Measurements from ENCODE around the gene CLDN5.
"Not testable (repeated sequence)": the region's sequence is repeated elsewhere in the genome, so short reads cannot be mapped to it uniquely, and the experiment has no call there.

Gene CLDN5

GRCh38 chr22:19547620-19548019, 23.4 kb upstream of the CLDN5 start:
- no peak for DNase-seq

GRCh38 chr22:19546680-19547079, 22.5 kb upstream of the CLDN5 start:
- no peak for DNase-seq

- no peak for DNase-seq
Measured at GRCh38 chr22:19545935-19546207, 21.7 kb upstream of the CLDN5 start.

- DNase-seq: no peak
Measured at GRCh38 chr22:19543970-19544708, 19.9 kb upstream of the CLDN5 start.

GRCh38 chr22:19540394-19540793, 16.2 kb upstream of the CLDN5 start:
- DNase-seq: no peak

GRCh38 chr22:19537941-19538488, 13.8 kb upstream of the CLDN5 start:
- DNase-seq: no peak

GRCh38 chr22:19536564-19536963, 12.4 kb upstream of the CLDN5 start:
- DNase-seq: no peak

GRCh38 chr22:19535001-19535400, 10.8 kb upstream of the CLDN5 start:
- DNase-seq: no peak

- no peak for DNase-seq
Measured at GRCh38 chr22:19533857-19534256, 9.6 kb upstream of the CLDN5 start.

GRCh38 chr22:19533049-19533626, 8.9 kb upstream of the CLDN5 start:
- no peak for DNase-seq

GRCh38 chr22:19531327-19531726, 7.1 kb upstream of the CLDN5 start:
- DNase-seq: not testable (repeated sequence)

- DNase-seq: no peak
Measured at GRCh38 chr22:19530751-19531150, 6.5 kb upstream of the CLDN5 start.

- DNase-seq: no peak
Measured at GRCh38 chr22:19529811-19530210, 5.6 kb upstream of the CLDN5 start.

- DNase-seq: no peak
Measured at GRCh38 chr22:19527861-19528417, 3.7 kb upstream of the CLDN5 start.

GRCh38 chr22:19527321-19527721, 3.1 kb upstream of the CLDN5 start:
- no peak for DNase-seq

- no peak for DNase-seq
Measured at GRCh38 chr22:19526702-19527111, 2.5 kb upstream of the CLDN5 start.

- no peak for DNase-seq
Measured at GRCh38 chr22:19526076-19526701, 2.0 kb upstream of the CLDN5 start.

GRCh38 chr22:19525666-19526065, 1.5 kb upstream of the CLDN5 start:
- DNase-seq: no peak

- no peak for DNase-seq
Measured at GRCh38 chr22:19525116-19525660, 978 bp upstream of the CLDN5 start.

- no peak for DNase-seq
Measured at GRCh38 chr22:19523240-19524169, 705 bp downstream of the CLDN5 start.

- DNase-seq: no peak
Measured at GRCh38 chr22:19522881-19523239, 1.4 kb downstream of the CLDN5 start.

- DNase-seq: no peak
Measured at GRCh38 chr22:19522190-19522880, 1.9 kb downstream of the CLDN5 start.

Measured in effector CD8-positive, alpha-beta T cell (primary cell).